ENCODE results near the gene PDLIM4. TPM values are rescaled to one million over a fixed set of nuclear protein-coding genes. Genes with fewer than 3 reads are reported as not detected.
A peak's percentile ranks its signal among the peaks of the same experiment; 100 is the strongest.

PDLIM4 gene, protein sequence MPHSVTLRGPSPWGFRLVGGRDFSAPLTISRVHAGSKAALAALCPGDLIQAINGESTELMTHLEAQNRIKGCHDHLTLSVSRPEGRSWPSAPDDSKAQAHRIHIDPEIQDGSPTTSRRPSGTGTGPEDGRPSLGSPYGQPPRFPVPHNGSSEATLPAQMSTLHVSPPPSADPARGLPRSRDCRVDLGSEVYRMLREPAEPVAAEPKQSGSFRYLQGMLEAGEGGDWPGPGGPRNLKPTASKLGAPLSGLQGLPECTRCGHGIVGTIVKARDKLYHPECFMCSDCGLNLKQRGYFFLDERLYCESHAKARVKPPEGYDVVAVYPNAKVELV
- 31.0 and 51.6 TPM in 2 replicates for total RNA-seq

DNA sequence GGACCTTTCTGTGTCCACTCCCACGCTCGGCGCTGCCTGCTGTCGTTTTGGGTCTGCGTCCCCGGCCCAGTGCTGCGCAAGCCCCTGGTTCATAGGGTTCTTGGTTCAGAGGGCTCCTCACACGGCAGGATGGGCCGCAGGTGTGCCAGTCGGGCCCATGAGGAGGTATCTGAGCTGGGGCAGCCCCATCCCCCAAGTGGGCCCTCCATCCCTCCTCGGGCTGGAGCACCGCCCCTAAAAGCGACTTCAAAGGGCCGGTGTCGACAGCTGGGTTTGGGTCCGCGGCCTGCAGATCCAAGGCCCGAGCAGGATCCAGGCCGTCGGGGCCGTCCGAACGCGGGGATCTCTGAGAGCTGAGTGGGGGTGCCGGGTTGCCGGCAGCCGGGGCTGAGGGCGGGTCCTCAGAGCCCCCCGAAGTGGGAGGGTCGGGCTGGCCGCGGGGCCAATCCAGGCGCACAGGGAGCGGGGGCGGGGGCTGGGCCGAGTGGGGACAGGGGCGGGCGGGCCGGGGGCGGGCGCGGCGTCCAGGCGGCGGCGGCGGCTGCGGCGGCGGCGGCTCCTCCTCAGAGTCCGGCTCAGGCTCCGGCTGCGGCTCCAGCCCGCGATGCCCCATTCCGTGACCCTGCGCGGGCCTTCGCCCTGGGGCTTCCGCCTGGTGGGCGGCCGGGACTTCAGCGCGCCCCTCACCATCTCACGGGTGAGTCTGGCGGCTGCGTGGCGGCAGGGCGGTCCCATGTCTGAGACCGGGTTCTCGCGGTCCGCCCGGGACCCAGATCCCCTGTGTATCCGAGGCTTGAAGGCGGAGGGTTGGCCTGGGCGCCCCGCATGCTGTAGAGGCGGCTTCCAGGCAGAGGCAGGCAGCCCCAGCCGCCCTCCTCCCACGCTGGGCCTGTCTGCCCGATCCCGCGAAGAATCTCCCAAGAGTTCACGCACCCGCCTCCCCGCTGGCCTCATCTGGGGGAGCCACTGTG, at the start of gene PDLIM4:
Gene PDLIM4 (plus strand): TSS at position 566 of the 971 bp plus-strand sequence. CDS start 39 bp downstream, at position 605.
- DNase-seq: peak; percentile 61

DNA sequence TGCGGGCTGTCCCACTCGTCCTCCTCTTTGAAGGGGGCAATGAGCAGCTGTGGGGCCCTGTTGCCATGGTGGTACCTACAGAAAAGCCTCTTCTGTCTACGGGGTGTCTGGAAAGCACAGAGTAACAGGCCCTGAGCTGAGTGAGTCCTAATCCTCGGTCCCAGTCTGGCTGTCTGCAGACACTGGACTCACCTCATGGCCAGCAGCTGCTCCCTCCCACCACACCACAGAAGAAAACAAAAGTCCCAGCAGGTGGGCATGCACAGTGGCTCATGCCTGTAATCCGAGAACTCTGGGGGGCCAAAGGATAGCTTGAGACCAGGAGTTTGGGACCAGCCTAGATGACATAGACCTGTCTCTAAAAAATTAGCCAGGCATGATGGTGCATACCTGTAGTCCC, 49.7 kb upstream of the PDLIM4 start:
- DNase-seq: no peak

DNA sequence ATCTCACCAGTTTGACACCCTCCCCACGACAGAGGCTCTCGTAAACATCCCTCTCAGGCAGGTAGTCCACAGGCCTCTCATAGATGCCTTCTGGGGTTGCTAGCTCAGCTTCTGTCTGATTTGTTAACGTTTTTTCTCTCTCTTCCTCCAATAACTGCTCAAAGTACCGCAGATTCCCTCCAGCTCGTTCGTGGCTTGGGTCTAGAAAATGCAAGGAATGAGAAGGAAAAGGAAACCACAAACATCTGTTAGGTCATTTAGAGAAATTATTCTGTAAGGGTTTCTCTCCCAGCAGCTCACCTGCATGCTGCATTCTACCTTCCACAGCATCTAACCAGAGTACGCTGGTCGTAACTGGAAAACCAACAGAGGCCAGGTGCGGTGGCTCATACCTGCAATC, 48.4 kb upstream of the PDLIM4 start:
- no peak for DNase-seq

DNA sequence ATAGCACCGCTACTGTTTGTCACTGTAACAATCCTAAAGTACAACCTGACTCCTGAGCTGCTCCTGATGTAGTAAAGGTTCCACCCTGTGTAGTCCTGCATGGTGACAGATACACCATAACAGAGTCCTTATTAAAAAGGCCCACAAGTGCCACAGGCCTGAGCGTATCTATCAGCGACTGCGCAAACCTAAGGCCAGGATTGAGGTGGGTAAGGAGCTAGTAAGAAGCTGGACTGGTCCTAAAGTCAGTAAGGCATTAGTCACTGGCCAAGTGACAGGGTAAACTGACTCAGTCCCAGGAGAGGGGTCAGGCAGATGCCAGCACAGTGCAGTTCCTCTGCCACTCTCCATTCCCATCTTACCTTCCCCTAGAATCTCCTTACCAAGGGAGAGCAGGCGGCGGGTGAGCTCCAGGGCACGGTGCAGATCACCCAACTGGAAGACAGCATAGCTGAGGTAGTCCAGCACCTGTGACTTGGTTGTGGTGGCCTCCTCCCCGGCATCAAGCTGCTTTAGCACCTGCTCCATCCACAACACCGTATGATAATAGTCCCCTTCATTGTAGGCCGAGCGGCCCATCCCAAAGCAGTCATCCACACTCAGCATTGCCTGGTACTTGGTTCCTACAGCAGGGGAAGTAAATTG, 47.5 kb upstream of the PDLIM4 start:
- no peak for DNase-seq

- no peak for DNase-seq
These were observed 46.6 kb upstream of the PDLIM4 start for GRCh38 chr5:132210944-132211343.

DNA sequence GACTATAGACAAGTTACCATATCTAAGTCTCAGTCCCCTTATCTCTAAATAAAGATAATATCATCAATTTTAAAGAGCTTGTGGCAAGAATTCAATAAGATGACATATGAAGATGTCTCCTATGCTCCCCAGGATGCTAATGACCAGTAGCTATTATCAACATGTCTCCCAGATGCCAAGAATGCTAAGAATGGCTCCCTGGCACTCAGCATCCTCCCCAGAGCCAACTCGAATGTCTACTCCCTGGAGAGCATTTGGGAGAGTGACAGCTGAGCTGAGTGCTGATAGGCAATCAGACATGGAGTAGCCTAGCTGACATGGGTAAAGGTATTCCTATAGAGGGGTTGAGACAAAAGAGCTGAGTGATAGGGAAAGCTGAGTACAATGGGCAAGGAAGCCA, 45.7 kb upstream of the PDLIM4 start:
- no peak for DNase-seq

DNA sequence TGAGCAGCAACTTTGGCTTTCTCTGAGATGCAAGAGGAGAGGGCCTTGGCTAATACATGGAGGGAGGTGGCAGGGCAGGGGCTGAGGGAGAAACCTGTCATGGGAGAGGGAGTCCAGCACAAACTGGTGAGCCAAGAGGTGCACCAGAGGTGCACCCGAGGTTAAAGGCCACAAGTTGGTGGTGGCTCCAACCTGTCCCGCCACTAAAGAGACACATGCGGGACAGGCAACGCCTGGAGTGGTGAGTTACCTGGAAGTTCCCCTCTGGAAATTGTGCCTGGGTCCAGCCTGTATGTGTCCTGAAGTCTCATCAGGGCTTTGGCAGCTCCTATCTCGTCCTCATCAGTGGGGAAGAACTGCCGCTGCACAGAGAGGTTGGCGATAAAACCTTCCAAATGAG, 43.8 kb upstream of the PDLIM4 start:
- DNase-seq: no peak

- no peak for DNase-seq
These were observed 43.0 kb upstream of the PDLIM4 start for GRCh38 chr5:132214491-132214890.

DNA sequence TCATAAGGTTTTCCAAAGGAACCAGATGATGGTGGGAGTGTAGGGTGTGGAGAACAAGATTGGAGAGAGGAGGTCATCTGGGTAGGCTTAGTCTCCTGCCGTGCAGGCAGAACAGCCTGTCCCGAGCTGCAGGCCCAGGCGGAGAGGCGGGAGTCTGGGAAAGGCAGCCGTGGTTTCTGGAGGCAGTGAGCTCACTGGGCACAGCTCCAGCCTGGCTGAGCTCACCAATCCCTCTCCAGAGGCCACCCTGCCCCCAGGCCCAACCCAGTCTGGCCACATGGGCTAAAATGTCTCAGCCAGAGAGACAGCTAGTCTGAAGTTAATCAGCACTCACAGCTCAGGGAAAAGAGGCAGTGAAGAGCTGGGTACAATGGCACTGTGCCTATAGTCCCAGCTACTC, 42.2 kb upstream of the PDLIM4 start:
- peak; percentile 88 for DNase-seq

DNA sequence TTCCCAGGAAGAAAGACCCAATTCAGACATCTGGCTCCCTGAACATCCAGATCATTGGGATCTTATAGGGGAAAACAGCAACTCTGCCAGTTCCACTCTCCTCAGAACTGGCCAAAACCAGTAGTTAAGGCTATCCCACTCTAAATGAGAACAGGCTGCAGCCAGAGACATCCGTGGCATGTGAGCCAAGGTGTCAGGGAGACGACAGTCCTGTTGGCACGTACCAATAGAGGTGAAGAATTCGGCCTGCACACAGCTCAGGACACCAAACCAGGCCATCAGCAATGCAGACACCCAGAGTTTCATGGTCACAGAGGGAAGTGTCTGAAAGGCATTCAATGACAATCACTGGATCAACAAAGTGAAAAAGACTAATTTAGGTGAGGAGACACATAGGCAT, 39.2 kb upstream of the PDLIM4 start:
- DNase-seq: no peak

DNA sequence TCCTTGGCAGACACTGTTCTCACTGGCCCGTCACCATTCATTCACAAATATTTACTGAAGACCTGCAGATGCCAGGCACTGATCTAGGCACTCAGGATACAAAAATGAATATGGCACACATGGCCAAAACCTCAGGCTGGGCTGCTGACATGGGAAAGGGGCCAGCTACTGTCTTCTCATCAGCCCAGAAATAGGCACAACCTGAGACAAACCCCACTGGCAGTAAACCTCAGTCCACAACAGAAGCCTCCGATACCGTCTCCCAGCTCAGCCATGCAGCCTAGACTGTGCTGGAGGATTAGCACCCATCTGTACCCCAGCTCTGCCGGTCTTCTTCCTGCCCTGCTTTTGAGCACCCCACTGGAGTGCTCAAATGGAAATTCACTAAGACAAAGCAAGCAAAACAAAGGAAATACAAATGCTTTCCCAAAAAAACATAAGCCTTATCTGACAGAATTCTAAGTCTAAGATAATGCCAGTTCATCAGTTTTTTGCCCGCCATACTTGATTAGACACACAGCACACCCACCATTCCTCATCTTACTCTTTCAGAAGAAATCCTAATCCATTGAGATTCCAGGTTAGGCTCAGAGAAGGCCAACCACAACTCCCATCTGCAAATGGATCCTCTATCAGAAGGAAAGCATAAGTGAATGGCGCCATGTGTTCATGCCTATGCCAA, 38.1 kb upstream of the PDLIM4 start:
- no peak for DNase-seq

DNA sequence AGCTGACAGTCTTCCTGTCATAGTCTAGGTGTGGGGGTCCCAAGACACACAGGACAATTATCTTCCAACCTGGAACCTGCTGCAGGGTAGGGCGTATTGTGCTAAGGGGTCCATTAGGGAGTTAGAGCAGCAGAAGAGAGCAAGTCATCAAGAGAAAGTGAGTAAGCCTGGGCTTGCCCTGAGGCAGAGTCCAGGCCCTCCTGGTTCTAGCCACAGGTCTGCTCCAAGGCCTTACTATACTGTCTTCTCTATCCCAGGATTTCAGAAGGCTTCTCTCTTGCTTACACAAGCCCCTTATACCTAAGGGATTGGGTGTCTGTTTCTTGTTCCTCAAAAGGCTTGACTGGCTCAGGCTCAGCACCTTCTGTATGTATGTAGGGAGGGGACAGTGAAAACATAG, 37.5 kb upstream of the PDLIM4 start:
- no peak for DNase-seq

- DNase-seq: no peak
These were observed 37.0 kb upstream of the PDLIM4 start for GRCh38 chr5:132220491-132220890.

DNA sequence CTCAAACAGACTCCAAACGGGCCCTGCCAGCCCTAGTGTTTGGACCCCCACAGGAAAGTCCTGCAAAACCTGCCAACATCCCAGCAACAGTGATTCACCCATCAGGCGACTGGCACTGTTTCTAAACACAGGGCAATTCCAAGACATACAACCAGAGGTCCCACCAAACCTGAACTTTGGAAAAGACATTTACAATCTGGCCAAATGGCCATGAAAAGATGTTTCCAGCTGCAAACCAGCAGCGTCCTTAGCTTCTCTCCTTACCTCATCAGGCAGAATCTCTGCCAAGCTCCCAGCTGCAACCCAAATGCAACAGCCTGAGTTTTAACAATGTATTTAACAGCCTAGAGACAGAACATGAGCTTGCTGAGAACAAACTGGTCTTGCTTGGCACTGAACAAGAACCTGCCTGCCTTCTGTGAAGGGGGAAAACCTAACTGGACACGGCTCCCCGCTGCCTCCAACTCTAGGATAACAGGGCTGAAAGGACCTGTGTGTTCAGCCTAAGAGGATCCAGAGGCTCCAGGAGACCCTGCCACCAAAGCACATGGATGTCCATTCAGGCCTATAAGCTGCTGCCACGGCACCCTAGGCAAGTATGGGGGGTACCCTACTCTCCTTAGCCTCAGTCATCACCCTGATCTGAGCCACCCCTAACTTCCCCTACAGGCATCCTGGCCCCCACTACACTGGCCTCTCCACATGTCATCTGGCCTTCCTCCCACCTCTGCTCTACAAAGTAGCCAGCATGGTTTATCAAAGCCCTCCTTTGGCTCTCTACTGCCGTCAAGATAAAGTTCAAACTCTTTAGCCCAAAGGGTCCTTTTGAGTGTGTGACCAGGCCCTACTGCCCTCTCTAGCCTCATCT, 35.5 kb upstream of the PDLIM4 start:
- DNase-seq: peak; percentile 44

DNA sequence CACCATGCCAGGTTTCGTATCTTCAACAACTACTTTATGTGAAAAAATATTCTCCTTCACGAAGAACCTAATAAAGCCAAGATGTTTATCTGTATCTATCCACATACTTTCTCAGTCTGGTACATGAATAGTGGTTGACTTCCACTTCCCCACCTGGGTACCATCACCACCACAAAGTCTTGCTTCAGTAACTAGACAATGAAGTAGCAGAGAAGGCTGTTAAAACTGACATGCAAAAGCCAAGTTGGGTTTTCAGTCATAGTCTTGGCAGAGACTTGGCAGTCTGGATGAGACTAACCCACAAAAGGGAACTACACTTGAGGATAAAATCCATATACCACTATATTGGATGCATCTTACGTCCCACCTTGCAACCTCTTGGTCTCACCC, 34.9 kb upstream of the PDLIM4 start:
- DNase-seq: no peak

- DNase-seq: no peak
These were observed 33.6 kb upstream of the PDLIM4 start for GRCh38 chr5:132223861-132224260.

DNA sequence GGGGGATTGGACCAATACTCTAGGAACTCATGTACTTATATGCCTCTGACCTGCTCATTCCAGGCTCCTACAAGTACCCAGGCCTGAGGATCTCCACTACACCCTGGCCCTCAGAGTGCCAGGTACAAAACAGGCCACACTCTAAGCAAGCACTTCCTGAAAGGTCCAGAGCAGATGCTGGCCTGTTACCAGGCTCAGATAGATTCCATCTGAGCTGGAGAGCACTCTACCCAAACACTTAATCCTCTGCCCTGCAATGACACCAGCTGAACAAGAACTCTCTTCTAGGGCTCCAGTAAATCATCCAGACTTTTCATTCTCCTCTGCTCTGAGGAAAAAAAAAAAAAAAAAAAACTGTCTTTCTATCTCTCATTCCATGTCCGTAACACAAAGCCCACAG, 32.8 kb upstream of the PDLIM4 start:
- DNase-seq: no peak

GRCh38 chr5:132225165-132226032, 32.1 kb upstream of the PDLIM4 start:
- peak; percentile 32 for DNase-seq

- no peak for DNase-seq
These were observed 30.8 kb upstream of the PDLIM4 start for GRCh38 chr5:132226516-132227234.

DNA sequence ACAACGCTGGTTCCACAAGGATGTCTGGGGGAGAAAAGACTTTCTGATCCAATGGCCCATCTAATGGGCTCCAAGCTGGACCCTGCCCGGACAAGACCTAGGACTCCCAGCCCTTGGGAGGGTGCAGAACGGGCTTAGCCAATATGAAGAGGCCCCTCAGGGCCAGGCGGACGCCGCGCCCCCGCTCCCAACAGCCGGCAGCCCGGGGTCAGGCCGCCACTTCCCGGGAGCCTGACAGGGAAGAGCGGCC, 30.3 kb upstream of the PDLIM4 start:
- DNase-seq: no peak

Measured in dermis blood vessel endothelial cell (primary cell).